Spleen (tissue), 11 donors: ENCODE data around the gene INPP4B. TPM values are rescaled to one million over a fixed set of nuclear protein-coding genes. Genes with fewer than 3 reads are reported as not detected.
A peak's percentile ranks its signal among the peaks of the same experiment; 100 is the strongest.

ENCODE experiments used
- DNase-seq: peaks from one replicate; pipeline ENCODE4 v3.0.0-alpha.2; 2020
- H3K27ac ChIP-seq, 8 donors: fragments of 200-600 bp; sonication (generic) in 7 of 8; 1 replicate in 4 of 8; 2 replicates in 4 of 8; pipeline versions ENCODE4 v1.5.0 to v1.8.0; 2016 to 2021; ENCODE audit warnings: inconsistent platforms in 4 of 8, mild to moderate bottlenecking in 4 of 8, moderate library complexity in 1 of 8
- H3K27me3 ChIP-seq, 7 donors: fragments of 200-600 bp; sonication (generic) in 6 of 7; replicated peaks in 1 of 7; 1 replicate in 4 of 7; 2 replicates in 3 of 7; pipeline versions ENCODE4 v1.5.0 to v1.8.0; 2016 to 2021; ENCODE audit warnings: inconsistent platforms in 3 of 7, mild to moderate bottlenecking in 1 of 7
- H3K36me3 ChIP-seq, 6 donors: fragments of 200-600 bp; sonication (generic) in 5 of 6; 1 replicate in 4 of 6; 2 replicates in 2 of 6; pipeline versions ENCODE4 v1.5.0 to v1.8.0; 2016 to 2021; ENCODE audit warnings: inconsistent platforms in 2 of 6
- H3K4me1 ChIP-seq, 6 donors: fragments of 200-600 bp; sonication (generic) in 5 of 6; 1 replicate in 3 of 6; 2 replicates in 3 of 6; pipeline versions ENCODE4 v1.5.0 to v1.8.0; 2016 to 2021; ENCODE audit warnings: inconsistent platforms in 3 of 6
- H3K4me3 ChIP-seq, 8 donors: fragments of 200-600 bp; sonication (generic) in 7 of 8; 1 replicate in 4 of 8; 2 replicates in 4 of 8; pipeline versions ENCODE4 v1.5.0 to v1.8.0; 2016 to 2021; ENCODE audit warnings: inconsistent platforms in 4 of 8, mild to moderate bottlenecking in 4 of 8, moderate library complexity in 2 of 8
- H3K9me3 ChIP-seq, 8 donors: fragments of 200-600 bp; sonication (generic) in 7 of 8; 1 replicate in 4 of 8; 2 replicates in 4 of 8; pipeline versions ENCODE4 v1.5.0 to v1.8.0; 2016 to 2021; ENCODE audit warnings: inconsistent platforms in 4 of 8
- POLR2A ChIP-seq, 3 donors: fragments of 450-650 bp; IDR thresholded peaks; one replicate each; pipeline ENCODE4 v1.5.1; 2017; ENCODE audit warnings: antibody characterized with exemption in 3 of 3, mild to moderate bottlenecking in 1 of 3
- POLR2AphosphoS5 ChIP-seq, 3 donors: sonication (generic); formaldehyde crosslinking; IDR thresholded peaks; one replicate each; pipeline ENCODE4 v1.5.1; 2017; ENCODE audit warnings: antibody characterized with exemption in 3 of 3
- WGBS, 5 donors: extraction: QIAGEN DNeasy Blood & Tissue Kit in 3 of 5; methylation state at CpG; one replicate each; pipeline versions ENCODE4 v1.1.5 to v1.1.7; 2013 to 2018; 5-methylcytosine and 5-hydroxymethylcytosine counted together
- intact Hi-C: fragments of 100-400 bp; cut with DNase I; formaldehyde crosslinking; loops from one replicate; pipeline ENCODE4 v1.15.0; 2023; ENCODE audit warnings: low total_unique reads
- polyA plus RNA-seq, 3 donors: library from polyadenylated mRNA; stranded (reverse); fragments of 200-250 nt; gene quantifications; one replicate each; pipeline ENCODE4 v1.2.1, GENCODE V29; 2013
- total RNA-seq, 7 donors: library from RNA; depleted of rRNA in 3 of 7; stranded (reverse); fragments of >200 nt in 3 of 7; fragmentation: NEBNext Ultra II Directional in 4 of 7; extraction: Animal tissue kit (Norgen Biotek cat#: 25700) in 4 of 7; gene quantifications; one replicate each; pipeline versions ENCODE4 v1.1.0 to v1.2.1, GENCODE V29; 2016 to 2021
- TF ChIP-seq, protein P1 (sequence below), 11 experiments: fragments of 200-600 bp in 7 of 11; fragments of 450-650 bp in 4 of 11; sonication (generic) in 4 of 11; IDR thresholded peaks in 8 of 11; conservative IDR thresholded peaks in 3 of 11; 1 replicate in 7 of 11; 2 replicates in 4 of 11; pipeline versions ENCODE4 v1.4.0 to v1.8.0; 2016 to 2021; ENCODE audit warnings: antibody characterized with exemption in 11 of 11, inconsistent platforms in 4 of 11, mild to moderate bottlenecking in 1 of 11
- donor health status: healthy with polysubstance abuse.
- donor health status: DM: no; HTN: no; CAD: no; lungs with moderate emphysema.
- donor health status: DM: no; HTN: no; CAD: no.
- donor health status: Bipolar disorder and iron deficiency.
- donor health status: healthy.
- donor health status: DM: no; HTN: no; CAD: no.
- donor health status: DM: yes; HTN: yes; CAD: no.

INPP4B gene
- total and polyA plus RNA-seq, 10 donors: 0.78 to 31.6 (median 26.8) TPM

GRCh38 chr4:142572071-142572470 lies 274.0 kb downstream of the INPP4B start:
- intact Hi-C loops: no loop called here
- TF ChIP-seq POLR2AphosphoS5 (IDR thresholded peaks at IDR 0.05): no peak
- TF ChIP-seq POLR2A (IDR thresholded peaks at IDR 0.05): no peak
- TF ChIP-seq, protein P1, sequence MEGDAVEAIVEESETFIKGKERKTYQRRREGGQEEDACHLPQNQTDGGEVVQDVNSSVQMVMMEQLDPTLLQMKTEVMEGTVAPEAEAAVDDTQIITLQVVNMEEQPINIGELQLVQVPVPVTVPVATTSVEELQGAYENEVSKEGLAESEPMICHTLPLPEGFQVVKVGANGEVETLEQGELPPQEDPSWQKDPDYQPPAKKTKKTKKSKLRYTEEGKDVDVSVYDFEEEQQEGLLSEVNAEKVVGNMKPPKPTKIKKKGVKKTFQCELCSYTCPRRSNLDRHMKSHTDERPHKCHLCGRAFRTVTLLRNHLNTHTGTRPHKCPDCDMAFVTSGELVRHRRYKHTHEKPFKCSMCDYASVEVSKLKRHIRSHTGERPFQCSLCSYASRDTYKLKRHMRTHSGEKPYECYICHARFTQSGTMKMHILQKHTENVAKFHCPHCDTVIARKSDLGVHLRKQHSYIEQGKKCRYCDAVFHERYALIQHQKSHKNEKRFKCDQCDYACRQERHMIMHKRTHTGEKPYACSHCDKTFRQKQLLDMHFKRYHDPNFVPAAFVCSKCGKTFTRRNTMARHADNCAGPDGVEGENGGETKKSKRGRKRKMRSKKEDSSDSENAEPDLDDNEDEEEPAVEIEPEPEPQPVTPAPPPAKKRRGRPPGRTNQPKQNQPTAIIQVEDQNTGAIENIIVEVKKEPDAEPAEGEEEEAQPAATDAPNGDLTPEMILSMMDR (IDR thresholded peaks at IDR 0.05 in 8 of 11, conservative IDR thresholded peaks at IDR 0.05 in 3 of 11): no peak
- DNase-seq: no peak
- Histone ChIP-seq H3K27ac (no peak overlapping the region), H3K36me3 (no peaks in the 10 kb centered on the region), H3K9me3 (no peaks in the 10 kb centered on the region), H3K27me3 (no peaks in the 10 kb centered on the region), H3K4me1 (peaks cover 0 to 7% (median 0%) of the 10 kb centered on the region in 6 donors), H3K4me3 (no peak overlapping the region)
- 67 to 82% (median 70%) methylated on average over 1 of the region's 1 CpG for WGBS, 5 donors

GRCh38 chr4:142567620-142568451 lies 278.3 kb downstream of the INPP4B start:
- Histone ChIP-seq H3K27ac (peak overlapping the region in 7 of 8 donors; percentile 16 to 78 (median 46)), H3K4me3 (peak overlapping the region in 2 of 8 donors; percentile 9 to 46), H3K27me3 (no peaks in the 10 kb centered on the region), H3K36me3 (no peaks in the 10 kb centered on the region), H3K9me3 (no peaks in the 10 kb centered on the region), H3K4me1 (peaks cover 0 to 7% (median 3%) of the 10 kb centered on the region in 6 donors)
- 25 to 45% (median 41%) methylated on average over 4 of the region's 4 CpGs for WGBS, 5 donors
- DNase-seq: no peak
- intact Hi-C loops: no loop called here
- TF ChIP-seq POLR2A (IDR thresholded peaks at IDR 0.05) (no peak), POLR2AphosphoS5 (IDR thresholded peaks at IDR 0.05) (no peak)
- TF ChIP-seq, protein P1 (IDR thresholded peaks at IDR 0.05 in 8 of 11, conservative IDR thresholded peaks at IDR 0.05 in 3 of 11): no peak

GRCh38 chr4:142567199-142567598 lies 278.9 kb downstream of the INPP4B start:
- Histone ChIP-seq H3K4me1 (peaks cover 0 to 7% (median 3%) of the 10 kb centered on the region in 6 donors), H3K4me3 (peak overlapping the region in 3 of 8 donors; percentile 9 to 46 (median 10)), H3K27ac (peak overlapping the region in 7 of 8 donors; percentile 24 to 78 (median 48)), H3K36me3 (no peaks in the 10 kb centered on the region), H3K9me3 (no peaks in the 10 kb centered on the region), H3K27me3 (no peaks in the 10 kb centered on the region)
- TF ChIP-seq, protein P1 (IDR thresholded peaks at IDR 0.05 in 8 of 11, conservative IDR thresholded peaks at IDR 0.05 in 3 of 11): no peak
- peak in 1 of 3 donors; percentile 65 for TF ChIP-seq POLR2AphosphoS5 (IDR thresholded peaks at IDR 0.05)
- TF ChIP-seq POLR2A (IDR thresholded peaks at IDR 0.05): no peak
- WGBS, 5 donors: 32 to 45% (median 39%) methylated on average over 5 of the region's 5 CpGs
- intact Hi-C loops: no loop called here
- DNase-seq: peak; percentile 75

DNA sequence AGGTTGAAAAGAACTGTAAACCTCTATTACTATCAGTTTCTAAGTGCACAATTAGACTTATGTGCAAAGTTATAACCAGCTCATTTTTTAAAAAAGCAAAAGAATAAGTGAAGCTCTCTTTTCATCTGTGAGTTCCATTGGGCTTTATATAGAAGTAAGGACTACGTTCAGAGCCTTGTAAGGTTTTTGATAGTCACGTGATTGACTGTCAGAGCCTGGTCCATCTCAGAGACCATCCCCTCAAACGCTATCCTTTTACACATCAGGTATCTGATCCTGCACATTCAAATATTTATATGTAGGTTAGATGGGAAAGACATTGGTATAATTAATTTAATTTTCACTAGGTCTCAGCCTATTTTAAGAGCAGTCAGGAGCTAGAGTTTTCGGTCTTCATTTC lies 279.3 kb downstream of the INPP4B start:
- TF ChIP-seq POLR2AphosphoS5 (IDR thresholded peaks at IDR 0.05): no peak
- no peaks in the 10 kb centered on the region for H3K36me3 ChIP-seq
- intact Hi-C loops: no loop called here
- H3K27ac ChIP-seq: peak overlapping the region; percentile 24 to 78 (median 50)
- H3K4me3 ChIP-seq: peak overlapping the region in 4 of 8 donors; percentile 2 to 46 (median 11)
- no peaks in the 10 kb centered on the region for H3K27me3 ChIP-seq
- no peaks in the 10 kb centered on the region for H3K9me3 ChIP-seq
- WGBS, 5 donors: 57 to 78% (median 70%) methylated on average over 4 of the region's 4 CpGs
- peaks cover 0 to 7% (median 3%) of the 10 kb centered on the region in 6 donors for H3K4me1 ChIP-seq
- no peak for DNase-seq
